Heart right ventricle (tissue), 16 donors: ENCODE data around the gene FADD. TPM values are rescaled to one million over a fixed set of nuclear protein-coding genes. Genes with fewer than 3 reads are reported as not detected.

Experiments
- ATAC-seq, 8 donors: fragments of 200-7000 bp; cut with Tn5 transposase; one replicate each; pipeline ENCODE4 v1.9.1; 2020; ENCODE audit warnings: mild to moderate bottlenecking in 8 of 8, moderate library complexity in 8 of 8, moderate number of reproducible peaks in 1 of 8
- DNase-seq, 2 donors: peaks; one replicate each; pipeline ENCODE4 v3.0.0-alpha.2; 2020
- H3K27ac ChIP-seq, 10 donors: fragments of 200-600 bp; sonication (generic) in 2 of 10; one replicate each; pipeline versions ENCODE4 v1.5.0 to v1.8.0; 2020 to 2022; ENCODE audit warnings: mild to moderate bottlenecking in 3 of 10
- H3K27me3 ChIP-seq, 7 donors: fragments of 200-600 bp; one replicate each; pipeline ENCODE4 v1.8.0; 2021 to 2022; ENCODE audit warnings: mild to moderate bottlenecking in 2 of 7
- H3K36me3 ChIP-seq, 9 donors: fragments of 200-600 bp; sonication (generic) in 1 of 9; one replicate each; pipeline versions ENCODE4 v1.5.0 to v1.8.0; 2020 to 2022; ENCODE audit warnings: mild to moderate bottlenecking in 2 of 9
- H3K4me1 ChIP-seq, 9 donors: fragments of 200-600 bp; sonication (generic) in 1 of 9; one replicate each; pipeline versions ENCODE4 v1.5.0 to v1.8.0; 2020 to 2022; ENCODE audit warnings: mild to moderate bottlenecking in 4 of 9
- H3K4me3 ChIP-seq, 10 donors: fragments of 200-600 bp; sonication (generic) in 2 of 10; one replicate each; pipeline versions ENCODE4 v1.5.0 to v1.8.0; 2020 to 2022; ENCODE audit warnings: mild to moderate bottlenecking in 7 of 10, moderate library complexity in 2 of 10
- H3K9me3 ChIP-seq, 11 donors: fragments of 200-600 bp in 10 of 11; sonication (generic) in 2 of 11; one replicate each; pipeline versions ENCODE4 v1.5.0 to v1.8.0; 2013 to 2022; ENCODE audit warnings: mild to moderate bottlenecking in 2 of 11, control low read depth in 1 of 11, moderate library complexity in 1 of 11
- WGBS, 2 donors: extraction: QIAGEN DNeasy Blood & Tissue Kit; methylation state at CpG; one replicate each; pipeline ENCODE4 v1.1.7; 2013; ENCODE audit warnings: inconsistent platforms in 1 of 2; 5-methylcytosine and 5-hydroxymethylcytosine counted together
- intact Hi-C, 10 donors: fragments of 100-400 bp; cut with DNase I; formaldehyde crosslinking; loops; one replicate each; pipeline versions ENCODE4 v1.11.1 to v1.14.2; 2022
- polyA plus RNA-seq, 2 donors: library from polyadenylated mRNA; stranded (reverse); fragments of 200-250 nt; gene quantifications; one replicate each; pipeline ENCODE4 v1.2.3, GENCODE V29; 2013
- total RNA-seq, 10 donors: library from RNA; stranded (reverse); fragmentation: NEBNext Ultra II Directional in 3 of 10; extraction: Animal tissue kit (Norgen Biotek cat#: 25700) in 3 of 10; gene quantifications; one replicate each; pipeline versions ENCODE4 v1.2.1 to v1.2.4, GENCODE V29; 2021 to 2023
- TF ChIP-seq, protein P1 (sequence below), 9 donors: fragments of 200-600 bp; sonication (generic) in 2 of 9; IDR thresholded peaks; one replicate each; pipeline versions ENCODE4 v1.5.0 to v1.8.0; 2021 to 2022; ENCODE audit warnings: antibody characterized with exemption in 9 of 9, mild to moderate bottlenecking in 5 of 9, moderate library complexity in 1 of 9
- donor health status: Arrhythmogenic right ventricular cardiomyopathy.
- donor health status: ischemic (EF 13 %, LVEDD 7.1; RV severe dilation, severe dysfunction).
- donor health status: healthy with polysubstance abuse.
- donor health status: DM: no; HTN: yes; CAD: no.
- donor health status: DM: no; HTN: no; CAD: no.
- donor health status: ischemic (EF 25% LVEDD 6.9; RV normal size, moderate dysfunction).
- donor health status: ischemic (EF 25% LVEDD 5.7; RV mildly dilated, moderate dysfunction).
- donor health status: healthy.
- donor health status: DM: yes; HTN: yes; CAD: no.
- donor health status: Ischemic cardiomyopathy.
- donor health status: ischemic (EF 35%, LVEDD 5.7; RV mildly dilated, moderate dysfunction).
- donor health status: nonischemic (EF 11% LVEDD 7.7; RV severe dilation, severe dysfunction).
- donor health status: DM: yes; HTN: yes; CAD: no.
- donor health status: PGD.
- donor health status: ischemic (EF 29% LVEDD 5.4; RV normal size, mild dysfunction).
- donor health status: nonischemic (EF 23%, LVEDD 6.1; RV moderate dilation, normal function).

The FADD gene
- total and polyA plus RNA-seq, 12 donors = 4.8 to 16.9 (median 9.0) TPM

DNA sequence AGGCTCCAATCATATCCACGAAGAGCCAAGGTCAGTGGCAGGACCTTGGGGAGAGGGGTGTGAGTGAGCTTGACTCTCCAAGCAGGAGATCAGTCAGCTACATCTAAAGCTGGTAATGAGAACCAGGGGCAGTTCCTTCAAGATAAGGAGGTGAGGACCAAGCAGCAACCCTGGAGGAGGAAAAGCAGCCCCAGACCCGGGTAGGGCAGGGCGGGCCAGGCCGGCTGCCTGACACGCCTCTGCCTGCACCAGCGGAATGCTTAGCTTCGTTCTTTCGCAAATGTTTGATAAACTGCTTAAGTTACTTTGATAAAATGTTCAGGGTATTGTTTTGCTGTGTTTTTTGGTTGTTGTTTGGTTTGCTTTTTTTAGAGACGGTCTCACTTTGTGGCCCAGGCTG, 18.7 kb upstream of the FADD start:
- DNase-seq (no peak), ATAC-seq (no peak)
- TF ChIP-seq, protein P1, sequence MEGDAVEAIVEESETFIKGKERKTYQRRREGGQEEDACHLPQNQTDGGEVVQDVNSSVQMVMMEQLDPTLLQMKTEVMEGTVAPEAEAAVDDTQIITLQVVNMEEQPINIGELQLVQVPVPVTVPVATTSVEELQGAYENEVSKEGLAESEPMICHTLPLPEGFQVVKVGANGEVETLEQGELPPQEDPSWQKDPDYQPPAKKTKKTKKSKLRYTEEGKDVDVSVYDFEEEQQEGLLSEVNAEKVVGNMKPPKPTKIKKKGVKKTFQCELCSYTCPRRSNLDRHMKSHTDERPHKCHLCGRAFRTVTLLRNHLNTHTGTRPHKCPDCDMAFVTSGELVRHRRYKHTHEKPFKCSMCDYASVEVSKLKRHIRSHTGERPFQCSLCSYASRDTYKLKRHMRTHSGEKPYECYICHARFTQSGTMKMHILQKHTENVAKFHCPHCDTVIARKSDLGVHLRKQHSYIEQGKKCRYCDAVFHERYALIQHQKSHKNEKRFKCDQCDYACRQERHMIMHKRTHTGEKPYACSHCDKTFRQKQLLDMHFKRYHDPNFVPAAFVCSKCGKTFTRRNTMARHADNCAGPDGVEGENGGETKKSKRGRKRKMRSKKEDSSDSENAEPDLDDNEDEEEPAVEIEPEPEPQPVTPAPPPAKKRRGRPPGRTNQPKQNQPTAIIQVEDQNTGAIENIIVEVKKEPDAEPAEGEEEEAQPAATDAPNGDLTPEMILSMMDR (IDR thresholded peaks at IDR 0.05) = no peak
- WGBS, 2 donors = 83 to 84% methylated on average over 9 of the region's 9 CpGs
- Histone ChIP-seq H3K27ac (no peak overlapping the region), H3K9me3 (no peaks in the 10 kb centered on the region), H3K4me1 (no peaks in the 10 kb centered on the region), H3K4me3 (no peak overlapping the region), H3K27me3 (peaks cover 0 to 4% (median 0%) of the 10 kb centered on the region in 7 donors), H3K36me3 (peaks cover 0 to 58% (median 0%) of the 10 kb centered on the region in 9 donors)
- intact Hi-C loops = no loop called here

DNA sequence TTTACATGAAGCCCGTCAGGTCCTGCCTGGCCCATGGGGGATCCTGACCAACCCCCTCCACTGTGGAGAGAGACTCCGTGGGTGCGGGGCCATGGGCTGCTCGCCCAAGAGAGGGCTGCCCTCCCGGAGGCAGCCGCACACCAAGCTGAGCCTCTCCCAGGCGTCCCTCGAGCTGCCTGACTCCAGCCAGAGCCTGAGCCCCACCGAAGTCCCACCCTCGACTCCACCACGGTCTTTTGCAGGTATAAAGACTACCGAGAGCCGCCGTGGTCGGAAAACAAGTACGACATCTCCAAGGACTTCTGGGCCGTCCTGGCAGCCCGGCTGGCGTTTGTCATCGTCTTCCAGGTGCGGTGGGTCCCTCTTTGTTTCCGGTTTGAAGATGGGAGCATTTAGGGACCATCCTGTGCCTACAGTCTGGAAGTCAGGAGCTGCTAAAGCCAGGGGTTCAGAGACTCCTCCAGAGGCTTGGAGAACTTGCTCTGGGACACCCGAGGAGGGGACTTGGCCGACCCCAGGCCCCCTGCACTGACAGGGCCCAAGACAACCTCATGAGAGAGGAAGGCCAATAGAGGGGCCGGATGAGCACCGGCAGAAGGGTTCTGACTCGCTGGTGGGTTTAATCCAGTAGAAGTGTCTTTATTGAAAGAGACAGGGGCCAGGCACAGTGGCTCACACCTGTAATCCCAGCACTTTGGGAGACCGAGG, 17.6 kb upstream of the FADD start:
- intact Hi-C loops = no loop called here
- ATAC-seq (no peak), DNase-seq (no peak)
- WGBS, 2 donors = 91 to 93% methylated on average over 28 of the region's 28 CpGs
- Histone ChIP-seq H3K9me3 (no peaks in the 10 kb centered on the region), H3K4me1 (no peaks in the 10 kb centered on the region), H3K4me3 (no peak overlapping the region), H3K27me3 (peaks cover 0 to 4% (median 0%) of the 10 kb centered on the region in 7 donors), H3K36me3 (peaks cover 0 to 57% (median 0%) of the 10 kb centered on the region in 9 donors), H3K27ac (no peak overlapping the region)
- TF ChIP-seq, protein P1 (IDR thresholded peaks at IDR 0.05) = no peak

DNA sequence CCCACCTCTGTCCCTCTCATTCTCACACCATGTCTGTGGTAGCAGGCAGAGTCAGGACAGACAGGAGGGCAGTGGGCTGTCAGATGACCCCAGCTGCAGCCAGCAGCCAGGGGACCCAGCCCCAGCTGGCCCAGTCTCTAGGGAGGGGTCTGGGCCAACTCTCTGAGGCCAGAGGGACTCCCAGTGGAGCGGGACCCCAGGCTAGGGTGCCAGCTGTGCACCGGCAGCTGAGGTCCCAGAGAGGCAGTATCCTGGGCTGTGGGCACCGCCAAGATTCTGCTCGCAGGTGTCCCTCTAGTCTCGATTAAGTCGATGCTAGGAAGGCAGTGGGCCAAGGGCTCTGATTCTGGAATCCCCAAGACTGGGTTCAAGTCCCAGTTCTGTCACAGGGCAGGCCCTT, 16.7 kb upstream of the FADD start:
- Histone ChIP-seq H3K36me3 (peaks cover 0 to 49% (median 0%) of the 10 kb centered on the region in 9 donors), H3K4me1 (peaks cover 0 to 3% (median 0%) of the 10 kb centered on the region in 9 donors), H3K9me3 (no peaks in the 10 kb centered on the region), H3K27me3 (peaks cover 0 to 4% (median 0%) of the 10 kb centered on the region in 7 donors), H3K27ac (no peak overlapping the region), H3K4me3 (no peak overlapping the region)
- WGBS, 2 donors = 86 to 87% methylated on average over 6 of the region's 6 CpGs
- intact Hi-C loops = no loop called here
- ATAC-seq = no peak
- DNase-seq = no peak
- TF ChIP-seq, protein P1 (IDR thresholded peaks at IDR 0.05) = no peak

DNA sequence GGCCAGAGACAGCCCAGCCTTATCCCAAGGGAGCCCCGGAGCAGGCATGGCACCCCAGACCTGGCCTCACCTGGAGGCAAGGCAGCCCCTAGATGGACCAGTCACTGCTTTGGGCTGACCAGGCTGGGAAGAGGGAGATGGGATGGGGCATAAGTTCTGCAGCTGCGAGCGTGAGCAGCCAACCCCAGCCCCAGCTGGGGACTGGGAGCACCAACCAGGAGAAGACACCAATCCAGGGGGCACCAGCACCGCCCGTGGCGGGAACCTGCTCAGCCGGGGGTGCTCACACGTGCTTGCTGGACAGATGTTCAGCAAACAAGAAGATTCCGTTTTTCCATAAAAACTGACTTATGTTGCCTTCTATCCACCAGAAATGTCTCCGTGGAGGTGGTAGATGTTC, 16.2 kb upstream of the FADD start:
- no peaks in the 10 kb centered on the region for H3K27me3 ChIP-seq
- no peaks in the 10 kb centered on the region for H3K9me3 ChIP-seq
- WGBS, 2 donors = 85 to 93% methylated on average over 10 of the region's 10 CpGs
- no peak overlapping the region for H3K27ac ChIP-seq
- DNase-seq = no peak
- ATAC-seq = no peak
- no peak overlapping the region for H3K4me3 ChIP-seq
- H3K36me3 ChIP-seq = peaks cover 0 to 45% (median 0%) of the 10 kb centered on the region in 9 donors
- TF ChIP-seq, protein P1 (IDR thresholded peaks at IDR 0.05) = no peak
- intact Hi-C loops = no loop called here
- peaks cover 0 to 7% (median 0%) of the 10 kb centered on the region in 9 donors for H3K4me1 ChIP-seq
